Measurements from ENCODE around the gene PARP16.

PARP16 gene

GRCh38 chr15:65214010-65214409 is 72.7 kb downstream of the PARP16 start:
- no peaks in the 10 kb centered on the region for H3K36me3 ChIP-seq (ENCODE audit: control insufficient read depth, insufficient read depth, low read length)
- H3K27me3 ChIP-seq (ENCODE audit: insufficient read depth, low read length, poor library complexity) = no peaks in the 10 kb centered on the region
- no peak overlapping the region for H2BK120ac ChIP-seq (ENCODE audit: low read depth, low read length)
- no peak overlapping the region for H4K5ac ChIP-seq (ENCODE audit: low read length)
- H3K4me3 ChIP-seq (ENCODE audit: low read length) = no peak overlapping the region
- H4K8ac ChIP-seq (ENCODE audit: low read depth, low read length) = no peak overlapping the region
- WGBS (ENCODE audit: extremely low coverage, insufficient coverage, low lambda C conversion rate) = no CpG with 5 or more reads among the region's 4 CpGs
- H2BK15ac ChIP-seq (replicated peaks; ENCODE audit: low read depth) = no peak overlapping the region
- DNase-seq = no peak
- no peak overlapping the region for H3K9ac ChIP-seq (ENCODE audit: low read length)
- H3K18ac ChIP-seq (ENCODE audit: low read length) = no peak overlapping the region
- H3K4me1 ChIP-seq (ENCODE audit: control insufficient read depth, low read depth, low read length) = peaks cover 9% of the 10 kb centered on the region
- H2BK5ac ChIP-seq (ENCODE audit: low read length) = no peak overlapping the region
- no peak overlapping the region for H3K4ac ChIP-seq (ENCODE audit: low read depth, low read length)
- H3K4me2 ChIP-seq (ENCODE audit: low read length) = no peak overlapping the region
- H3K56ac ChIP-seq (ENCODE audit: low read length) = no peak overlapping the region
- no peak overlapping the region for H3K23ac ChIP-seq (ENCODE audit: low read length)
- no peaks in the 10 kb centered on the region for H3K79me2 ChIP-seq (ENCODE audit: control insufficient read depth, insufficient read depth, low read length)
- no peak overlapping the region for H2AK5ac ChIP-seq (ENCODE audit: low read length)
- H3K27ac ChIP-seq (ENCODE audit: low read depth, low read length) = no peak overlapping the region
- H3K79me1 ChIP-seq (ENCODE audit: low read length) = no peaks in the 10 kb centered on the region

DNA sequence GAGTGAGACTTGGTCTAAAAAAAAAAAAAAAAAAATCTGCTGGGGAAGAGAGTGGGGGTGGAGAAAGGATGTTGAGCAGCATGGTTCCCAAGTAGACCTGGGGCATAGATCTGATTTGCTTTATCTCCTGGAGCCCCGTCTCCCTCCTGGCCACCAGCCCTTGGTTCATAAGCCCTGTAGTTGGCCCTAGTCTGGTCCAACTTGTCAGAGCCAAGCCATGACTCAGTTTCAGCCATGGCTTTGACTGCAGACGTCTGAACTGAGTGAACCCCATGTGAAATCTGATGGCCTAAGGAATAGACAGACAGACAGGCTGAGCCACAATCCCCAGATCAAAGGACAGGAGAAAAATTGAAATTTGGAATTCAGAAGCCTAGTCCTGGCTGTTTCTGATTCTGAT is 73.4 kb downstream of the PARP16 start:
- Histone ChIP-seq H3K56ac (ENCODE audit: low read length) (no peak overlapping the region), H3K27me3 (ENCODE audit: insufficient read depth, low read length, poor library complexity) (no peaks in the 10 kb centered on the region), H3K18ac (ENCODE audit: low read length) (no peak overlapping the region), H3K79me1 (ENCODE audit: low read length) (no peaks in the 10 kb centered on the region), H2AK5ac (ENCODE audit: low read length) (no peak overlapping the region), H3K4ac (ENCODE audit: low read depth, low read length) (no peak overlapping the region), H3K4me3 (ENCODE audit: low read length) (no peak overlapping the region), H3K36me3 (ENCODE audit: control insufficient read depth, insufficient read depth, low read length) (no peaks in the 10 kb centered on the region), H3K23ac (ENCODE audit: low read length) (no peak overlapping the region), H3K4me2 (ENCODE audit: low read length) (no peak overlapping the region), H3K79me2 (ENCODE audit: control insufficient read depth, insufficient read depth, low read length) (no peaks in the 10 kb centered on the region), H2BK15ac (replicated peaks; ENCODE audit: low read depth) (no peak overlapping the region), H4K8ac (ENCODE audit: low read depth, low read length) (no peak overlapping the region), H2BK5ac (ENCODE audit: low read length) (no peak overlapping the region), H3K27ac (ENCODE audit: low read depth, low read length) (no peak overlapping the region), H3K9ac (ENCODE audit: low read length) (no peak overlapping the region), H4K5ac (ENCODE audit: low read length) (no peak overlapping the region), H3K4me1 (ENCODE audit: control insufficient read depth, low read depth, low read length) (peaks cover 11% of the 10 kb centered on the region), H2BK120ac (ENCODE audit: low read depth, low read length) (no peak overlapping the region)
- DNase-seq = no peak
- WGBS (ENCODE audit: extremely low coverage, insufficient coverage, low lambda C conversion rate) = no CpG with 5 or more reads among the region's 2 CpGs

DNA sequence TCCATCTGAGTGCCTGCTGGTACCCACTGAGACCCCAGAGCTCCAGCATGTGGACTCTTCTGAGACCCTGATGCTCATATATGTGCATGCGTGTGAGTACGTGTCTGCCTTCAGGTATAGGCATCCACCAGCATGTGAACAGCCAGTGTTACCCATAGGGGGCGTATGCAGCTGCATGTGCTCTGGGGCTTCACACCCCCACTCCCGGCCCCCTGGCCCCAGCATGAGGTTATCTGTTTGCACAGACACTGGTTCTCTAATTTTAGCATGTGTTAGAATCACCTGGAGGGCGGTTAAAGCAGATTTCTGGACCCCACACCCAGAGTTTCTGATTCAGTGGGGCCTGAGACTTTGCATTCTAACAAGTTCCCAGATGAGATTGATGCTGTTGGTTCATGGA is 74.6 kb downstream of the PARP16 start:
- no peak overlapping the region for H3K23ac ChIP-seq (ENCODE audit: low read length)
- H3K18ac ChIP-seq (ENCODE audit: low read length) = no peak overlapping the region
- no peak overlapping the region for H2BK120ac ChIP-seq (ENCODE audit: low read depth, low read length)
- WGBS (ENCODE audit: extremely low coverage, insufficient coverage, low lambda C conversion rate) = no CpG with 5 or more reads among the region's 5 CpGs
- no peak overlapping the region for H3K4me2 ChIP-seq (ENCODE audit: low read length)
- H3K27me3 ChIP-seq (ENCODE audit: insufficient read depth, low read length, poor library complexity) = no peaks in the 10 kb centered on the region
- no peak overlapping the region for H3K27ac ChIP-seq (ENCODE audit: low read depth, low read length)
- H3K9ac ChIP-seq (ENCODE audit: low read length) = no peak overlapping the region
- no peak overlapping the region for H4K8ac ChIP-seq (ENCODE audit: low read depth, low read length)
- no peak overlapping the region for H4K5ac ChIP-seq (ENCODE audit: low read length)
- peak; percentile 82 for DNase-seq
- no peak overlapping the region for H3K4ac ChIP-seq (ENCODE audit: low read depth, low read length)
- no peak overlapping the region for H3K4me3 ChIP-seq (ENCODE audit: low read length)
- no peaks in the 10 kb centered on the region for H3K36me3 ChIP-seq (ENCODE audit: control insufficient read depth, insufficient read depth, low read length)
- peaks cover 11% of the 10 kb centered on the region for H3K4me1 ChIP-seq (ENCODE audit: control insufficient read depth, low read depth, low read length)
- no peaks in the 10 kb centered on the region for H3K79me1 ChIP-seq (ENCODE audit: low read length)
- H3K79me2 ChIP-seq (ENCODE audit: control insufficient read depth, insufficient read depth, low read length) = no peaks in the 10 kb centered on the region
- no peak overlapping the region for H2BK5ac ChIP-seq (ENCODE audit: low read length)
- H2BK15ac ChIP-seq (replicated peaks; ENCODE audit: low read depth) = no peak overlapping the region
- no peak overlapping the region for H3K56ac ChIP-seq (ENCODE audit: low read length)
- no peak overlapping the region for H2AK5ac ChIP-seq (ENCODE audit: low read length)

- H3K9ac ChIP-seq (ENCODE audit: low read length) = no peak overlapping the region
- H3K27me3 ChIP-seq (ENCODE audit: insufficient read depth, low read length, poor library complexity) = no peaks in the 10 kb centered on the region
- no peaks in the 10 kb centered on the region for H3K79me2 ChIP-seq (ENCODE audit: control insufficient read depth, insufficient read depth, low read length)
- H3K36me3 ChIP-seq (ENCODE audit: control insufficient read depth, insufficient read depth, low read length) = no peaks in the 10 kb centered on the region
- WGBS (ENCODE audit: extremely low coverage, insufficient coverage, low lambda C conversion rate) = no CpG with 5 or more reads among the region's 6 CpGs
- peaks cover 11% of the 10 kb centered on the region for H3K4me1 ChIP-seq (ENCODE audit: control insufficient read depth, low read depth, low read length)
- H3K4me3 ChIP-seq (ENCODE audit: low read length) = no peak overlapping the region
- H2BK120ac ChIP-seq (ENCODE audit: low read depth, low read length) = no peak overlapping the region
- no peak overlapping the region for H4K8ac ChIP-seq (ENCODE audit: low read depth, low read length)
- H2AK5ac ChIP-seq (ENCODE audit: low read length) = no peak overlapping the region
- H3K23ac ChIP-seq (ENCODE audit: low read length) = no peak overlapping the region
- H3K27ac ChIP-seq (ENCODE audit: low read depth, low read length) = no peak overlapping the region
- peak overlapping the region; percentile 57 for H3K56ac ChIP-seq (ENCODE audit: low read length)
- no peak overlapping the region for H2BK15ac ChIP-seq (replicated peaks; ENCODE audit: low read depth)
- no peaks in the 10 kb centered on the region for H3K79me1 ChIP-seq (ENCODE audit: low read length)
- H3K18ac ChIP-seq (ENCODE audit: low read length) = no peak overlapping the region
- H2BK5ac ChIP-seq (ENCODE audit: low read length) = peak overlapping the region; percentile 25
- no peak overlapping the region for H3K4ac ChIP-seq (ENCODE audit: low read depth, low read length)
- no peak for DNase-seq
- no peak overlapping the region for H3K4me2 ChIP-seq (ENCODE audit: low read length)
- no peak overlapping the region for H4K5ac ChIP-seq (ENCODE audit: low read length)
Measured at GRCh38 chr15:65211482-65211982, 75.2 kb downstream of the PARP16 start.

GRCh38 chr15:65210770-65211481 is 75.8 kb downstream of the PARP16 start, which contains the start of gene CILP:
CILP (minus strand) TSS chr15:65211473; CDS start chr15:65209755, 1,718 bp downstream.
- no peaks in the 10 kb centered on the region for H3K79me2 ChIP-seq (ENCODE audit: control insufficient read depth, insufficient read depth, low read length)
- H3K79me1 ChIP-seq (ENCODE audit: low read length) = no peaks in the 10 kb centered on the region
- H4K8ac ChIP-seq (ENCODE audit: low read depth, low read length) = no peak within 1 kb of the TSS
- H3K18ac ChIP-seq (ENCODE audit: low read length) = no peak within 1 kb of the TSS
- H2BK5ac ChIP-seq (ENCODE audit: low read length) = peak within 1 kb of the TSS; percentile 25
- no peak within 1 kb of the TSS for H3K4ac ChIP-seq (ENCODE audit: low read depth, low read length)
- no peak within 1 kb of the TSS for H3K9ac ChIP-seq (ENCODE audit: low read length)
- no peak within 1 kb of the TSS for H2BK15ac ChIP-seq (replicated peaks; ENCODE audit: low read depth)
- no peak for DNase-seq
- H3K23ac ChIP-seq (ENCODE audit: low read length) = no peak within 1 kb of the TSS
- H3K27ac ChIP-seq (ENCODE audit: low read depth, low read length) = no peak within 1 kb of the TSS
- H3K56ac ChIP-seq (ENCODE audit: low read length) = peak within 1 kb of the TSS; percentile 57
- no peaks in the 10 kb centered on the region for H3K36me3 ChIP-seq (ENCODE audit: control insufficient read depth, insufficient read depth, low read length)
- peaks cover 11% of the 10 kb centered on the region for H3K4me1 ChIP-seq (ENCODE audit: control insufficient read depth, low read depth, low read length)
- H2BK120ac ChIP-seq (ENCODE audit: low read depth, low read length) = no peak within 1 kb of the TSS
- H4K5ac ChIP-seq (ENCODE audit: low read length) = no peak within 1 kb of the TSS
- no peak within 1 kb of the TSS for H3K4me2 ChIP-seq (ENCODE audit: low read length)
- H2AK5ac ChIP-seq (ENCODE audit: low read length) = no peak within 1 kb of the TSS
- H3K4me3 ChIP-seq (ENCODE audit: low read length) = no peak within 1 kb of the TSS
- no peaks in the 10 kb centered on the region for H3K27me3 ChIP-seq (ENCODE audit: insufficient read depth, low read length, poor library complexity)
- no CpG with 5 or more reads among the region's 8 CpGs for WGBS (ENCODE audit: extremely low coverage, insufficient coverage, low lambda C conversion rate)

Measured in mesendoderm (in vitro differentiated cells).